NCI-H2107 (cell line): ENCODE measurements around the gene NGLY1.

Source experiments
- DNase-seq: peaks from one replicate; lab custom pipeline; 2025; lab: John Stamatoyannopoulos, UW

NGLY1 gene

GRCh38 chr3:25783661-25784512 lies 644 bp upstream of the NGLY1 start:
- DNase-seq, result no peak

- DNase-seq, result no peak
Measured at GRCh38 chr3:25782636-25782937, 656 bp downstream of the NGLY1 start.

DNA sequence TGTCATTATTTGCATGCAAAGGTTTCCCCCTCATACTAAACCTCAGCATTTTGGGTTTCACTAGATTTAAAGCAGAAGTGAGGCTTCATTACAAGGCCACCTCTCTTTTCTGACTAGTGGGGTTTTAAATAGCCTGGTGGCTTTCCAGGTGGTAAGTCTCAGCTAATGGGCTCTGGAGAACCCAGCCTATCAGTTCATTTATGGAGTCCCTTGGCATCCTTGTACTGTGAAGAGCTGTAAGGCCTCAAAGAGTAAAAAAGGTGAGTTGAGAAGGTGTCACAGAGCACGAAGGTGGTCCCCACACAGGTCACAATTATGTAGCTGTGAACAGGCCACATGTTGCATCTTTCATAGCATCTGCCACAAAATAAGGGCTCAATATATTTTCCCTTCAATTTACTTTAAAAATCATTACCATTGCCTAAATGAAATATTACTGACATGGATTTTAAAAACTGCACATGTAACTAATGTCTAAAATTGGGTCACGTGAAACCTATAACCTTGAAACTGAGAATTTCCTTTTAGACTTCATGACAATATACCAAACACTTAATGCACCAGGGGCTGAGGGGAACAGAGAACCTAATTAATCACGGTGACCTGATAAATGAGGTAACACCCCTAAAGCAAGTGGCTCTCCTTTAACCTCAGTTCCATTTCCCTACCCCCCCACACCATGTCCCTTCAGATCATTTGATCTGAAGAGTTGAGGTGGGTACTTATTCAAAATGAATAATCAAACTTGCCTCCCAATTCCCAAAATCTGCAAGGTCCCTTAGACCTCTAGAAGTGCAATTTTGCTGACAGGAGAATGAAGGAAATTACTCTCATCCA lies 1.3 kb downstream of the NGLY1 start:
- DNase-seq, result no peak

GRCh38 chr3:25781145-25781757 lies 2.0 kb downstream of the NGLY1 start:
- DNase-seq, result no peak

DNA sequence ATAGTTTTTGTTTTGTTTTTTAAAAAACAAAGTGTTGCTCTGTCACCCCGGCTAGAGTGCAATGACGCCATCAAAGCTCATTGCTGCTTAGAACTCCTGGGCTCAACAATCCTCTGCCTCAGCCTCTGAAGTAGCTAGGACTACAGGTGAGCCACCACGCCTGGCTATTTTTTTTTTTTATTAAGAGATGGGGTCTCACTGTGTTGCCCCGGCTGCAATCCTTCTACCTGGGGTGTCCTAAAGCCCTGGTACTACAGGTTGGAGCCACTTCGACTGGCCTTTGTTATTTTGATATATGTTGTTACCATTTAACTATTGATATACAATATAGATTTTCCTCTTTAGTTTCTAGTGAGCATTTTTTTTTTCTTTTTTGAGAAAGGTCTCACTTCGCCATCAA lies 2.6 kb downstream of the NGLY1 start:
- no peak for DNase-seq

GRCh38 chr3:25775936-25776335 lies 7.3 kb downstream of the NGLY1 start:
- no peak for DNase-seq

DNA sequence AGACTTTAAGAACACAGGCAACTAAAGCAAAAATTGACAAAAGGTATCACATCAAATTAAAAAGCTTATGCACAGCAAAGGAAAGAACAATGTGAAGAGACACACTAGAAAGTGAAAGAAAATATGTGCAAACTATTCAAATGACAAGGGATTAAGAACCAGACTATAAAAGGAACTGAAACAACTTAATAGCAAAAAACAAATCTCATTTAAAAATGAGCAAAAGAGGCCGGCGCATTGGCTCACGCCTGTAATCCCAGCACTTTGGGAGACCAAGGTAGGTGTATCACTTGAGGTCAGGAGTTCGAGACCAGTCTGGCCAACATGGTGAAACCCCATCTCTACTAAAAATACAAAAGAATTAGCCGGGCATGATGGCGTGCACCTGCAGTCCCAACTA lies 14.4 kb downstream of the NGLY1 start:
- DNase-seq, result no peak

DNA sequence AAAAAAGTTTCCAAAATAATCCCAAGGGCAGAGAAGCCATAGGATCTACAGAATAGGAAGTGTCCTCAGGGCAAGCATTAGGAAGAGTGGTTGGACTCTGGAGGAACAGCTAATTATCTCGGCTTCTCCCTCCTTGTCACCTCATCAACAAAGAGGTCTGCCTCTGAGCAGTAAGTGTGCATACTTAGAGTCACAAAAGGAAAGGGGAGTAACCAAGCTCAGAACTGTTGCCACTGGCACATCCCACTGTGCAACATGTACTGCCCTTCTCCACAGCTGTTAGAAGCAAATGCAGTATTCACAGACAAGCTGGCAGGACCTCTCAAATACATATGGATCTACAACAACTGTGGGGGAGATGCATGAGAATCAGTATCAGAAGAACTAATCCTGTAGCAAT lies 31.5 kb downstream of the NGLY1 start:
- DNase-seq, result no peak

DNA sequence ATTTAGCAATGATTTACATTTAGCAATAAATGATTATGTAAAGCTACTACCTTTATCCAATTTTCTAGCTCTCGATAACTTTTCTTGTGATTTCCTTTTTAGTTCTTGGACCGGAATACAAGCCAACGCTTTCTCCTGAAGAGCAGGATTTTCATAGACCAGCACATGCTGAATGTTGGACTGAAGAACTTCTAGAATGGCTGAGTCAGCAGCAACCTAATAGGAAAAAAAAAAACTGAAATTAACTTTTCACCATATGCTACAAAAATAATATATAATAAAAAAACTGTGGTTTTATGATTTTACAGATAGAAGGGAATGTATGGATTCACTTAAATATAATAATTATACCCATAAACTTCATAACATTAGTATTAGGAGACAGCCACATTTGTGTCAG lies 32.2 kb downstream of the NGLY1 start:
- DNase-seq, result no peak

- DNase-seq, result no peak
Measured at GRCh38 chr3:25749031-25749581, 34.1 kb downstream of the NGLY1 start.

DNA sequence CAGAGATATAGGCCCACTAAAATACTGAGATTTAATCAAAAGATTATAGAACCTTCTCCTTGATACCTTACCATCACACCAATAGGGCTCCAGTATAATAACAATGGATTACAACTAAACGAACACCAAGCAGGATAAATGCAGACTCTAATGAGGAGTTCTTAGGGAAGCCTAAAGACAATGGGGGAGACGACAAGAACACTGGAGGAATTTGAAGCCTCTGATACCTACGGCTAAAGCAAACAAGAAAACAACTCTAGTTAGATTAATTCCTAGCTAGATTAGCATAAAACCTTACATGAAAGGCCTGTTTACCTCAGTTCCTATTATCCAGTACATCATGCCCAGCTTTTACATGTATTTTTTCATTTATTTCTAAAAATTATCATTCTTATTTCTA lies 35.1 kb downstream of the NGLY1 start:
- no peak for DNase-seq

- DNase-seq, result no peak
Measured at GRCh38 chr3:25747033-25747432, 36.2 kb downstream of the NGLY1 start.

DNA sequence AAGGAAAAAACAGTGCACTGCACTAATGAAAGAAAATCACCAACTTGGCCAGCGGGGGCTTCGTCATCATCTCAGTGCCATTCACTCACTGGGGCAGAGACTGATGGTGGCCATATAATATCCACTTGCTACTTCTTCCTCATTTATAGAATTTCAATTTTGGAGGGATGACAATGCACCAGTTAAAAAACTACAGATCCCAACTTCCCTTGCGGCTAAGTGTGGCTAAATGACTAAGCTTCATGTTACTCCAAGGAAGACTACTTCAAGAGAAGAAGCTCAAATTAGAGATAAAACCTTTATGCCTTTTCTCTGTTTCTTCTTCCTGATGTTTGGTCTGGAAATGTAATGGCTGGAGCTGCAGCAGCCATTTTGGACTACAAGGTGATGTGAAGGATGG lies 38.8 kb downstream of the NGLY1 start:
- no peak for DNase-seq

DNA sequence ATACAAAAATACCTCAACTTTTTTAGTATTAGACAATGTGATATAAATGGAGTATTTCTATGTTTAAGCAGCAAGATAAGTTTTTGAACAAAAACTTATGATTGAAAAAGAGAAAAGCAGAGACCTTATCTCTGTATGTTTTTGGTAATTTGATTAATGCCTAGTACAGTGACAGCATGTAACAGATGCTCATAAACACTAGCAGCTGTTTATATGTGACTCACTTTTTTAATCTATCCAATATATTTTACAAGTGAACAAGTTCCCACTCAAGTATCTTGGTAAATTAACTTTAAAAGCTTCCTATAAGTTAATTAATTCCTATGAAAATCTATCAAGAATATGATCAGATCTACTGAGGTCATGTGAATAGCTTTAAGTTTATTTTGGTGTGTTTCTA lies 55.1 kb downstream of the NGLY1 start:
- DNase-seq, result no peak

- DNase-seq, result no peak
Measured at GRCh38 chr3:25727316-25727715, 55.9 kb downstream of the NGLY1 start.

DNA sequence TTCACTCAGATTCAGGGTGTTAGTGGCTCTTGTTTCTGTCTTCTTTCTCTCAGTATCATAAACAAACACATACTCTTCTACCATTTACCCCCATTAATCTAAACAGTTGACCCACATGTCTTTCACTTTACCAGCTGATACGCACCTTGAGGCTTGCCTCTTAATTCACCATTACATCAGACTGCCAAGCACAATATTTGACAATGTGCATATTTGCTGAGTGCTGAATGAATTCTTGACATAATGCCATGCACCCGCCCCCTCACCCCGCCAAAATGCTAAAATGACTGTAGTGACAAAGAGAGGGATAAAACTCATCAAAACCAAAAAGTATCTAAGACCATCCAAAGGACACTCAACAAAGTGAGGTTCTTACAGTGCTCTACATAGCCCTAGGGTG lies 57.4 kb downstream of the NGLY1 start:
- DNase-seq, result no peak

DNA sequence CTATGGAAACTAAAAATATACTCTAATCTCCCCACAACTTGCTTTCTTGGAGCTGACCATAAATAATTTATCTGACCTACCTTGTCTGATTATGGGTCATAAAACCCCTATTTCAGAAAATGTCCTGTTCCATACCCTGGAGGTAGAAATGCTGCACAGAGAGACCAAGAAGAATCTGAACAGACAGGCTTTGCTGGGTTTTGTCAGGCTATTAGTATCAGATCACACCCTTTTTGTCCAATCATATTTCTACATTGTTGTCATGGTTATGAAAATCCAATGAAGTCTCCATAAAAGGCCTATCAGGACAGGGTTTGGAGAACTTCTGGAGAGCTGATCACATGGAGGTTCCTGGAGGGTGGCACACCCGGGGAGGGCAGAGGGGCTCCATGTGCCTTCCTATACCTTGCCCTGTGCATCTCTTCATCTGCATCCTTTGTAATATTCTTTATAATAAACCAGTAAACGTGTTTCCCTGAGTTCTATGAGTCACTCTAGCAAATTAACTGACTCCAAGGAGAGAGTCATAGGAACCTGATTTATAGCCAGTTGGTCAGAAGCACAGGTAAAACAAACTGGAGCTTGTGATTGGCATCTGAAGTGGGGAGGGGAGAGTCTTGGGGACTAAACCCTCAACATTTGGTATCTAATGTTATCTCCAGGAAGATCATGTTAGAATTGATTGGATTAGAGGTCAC lies 58.1 kb downstream of the NGLY1 start:
- no peak for DNase-seq

- DNase-seq, result no peak
Measured at GRCh38 chr3:25723802-25724201, 59.4 kb downstream of the NGLY1 start.

DNA sequence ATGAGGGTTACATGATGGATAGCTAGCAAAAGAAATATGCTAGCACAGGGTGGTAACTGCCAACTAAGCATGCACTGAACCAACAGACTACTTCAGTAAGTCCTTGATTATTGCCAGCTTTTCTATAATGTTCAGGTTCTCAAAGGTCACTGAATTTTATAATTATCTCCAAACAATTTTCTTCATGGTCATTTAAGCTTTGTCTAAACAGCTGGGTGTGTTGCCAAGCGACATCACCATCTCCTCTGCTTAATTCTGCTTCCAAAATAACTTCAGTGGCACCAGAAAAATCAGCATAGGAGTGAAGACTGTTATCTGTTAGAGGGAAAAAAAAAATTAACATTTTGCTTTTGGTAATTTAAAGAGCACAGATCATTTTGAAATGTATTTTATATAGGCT lies 63.9 kb downstream of the NGLY1 start:
- DNase-seq, result no peak

DNA sequence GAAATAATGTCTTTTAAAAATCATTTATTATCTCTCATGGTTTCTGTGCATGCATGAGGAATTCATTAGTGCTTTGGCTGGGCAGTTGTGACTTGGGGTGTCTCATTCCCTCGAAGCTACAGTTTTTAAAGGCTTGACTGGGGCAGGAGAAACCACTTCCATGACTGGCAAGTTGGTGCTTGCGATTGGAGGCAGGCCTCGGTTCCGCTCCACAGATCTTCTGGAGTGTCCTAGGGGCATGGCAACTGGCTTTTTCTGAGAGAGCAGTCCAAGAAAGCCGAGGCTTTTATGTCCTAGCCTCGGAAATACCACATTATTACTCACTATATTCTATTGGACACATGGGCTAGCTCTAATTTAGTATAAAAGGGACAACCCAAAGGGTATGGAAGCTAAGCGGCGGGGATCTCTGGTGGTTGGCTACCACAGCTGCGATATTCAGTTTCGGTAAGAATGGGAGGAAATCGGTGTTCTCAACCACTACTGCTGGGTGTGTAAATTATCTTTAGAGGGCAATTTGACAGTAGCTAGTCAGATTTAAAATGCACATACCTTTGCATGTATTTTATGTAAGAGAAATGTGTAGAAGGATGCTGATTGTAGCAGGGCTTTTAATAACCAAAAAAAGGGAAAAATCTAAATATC lies 69.8 kb downstream of the NGLY1 start:
- DNase-seq, result no peak

- no peak for DNase-seq
Measured at GRCh38 chr3:25711090-25711489, 72.2 kb downstream of the NGLY1 start.

DNA sequence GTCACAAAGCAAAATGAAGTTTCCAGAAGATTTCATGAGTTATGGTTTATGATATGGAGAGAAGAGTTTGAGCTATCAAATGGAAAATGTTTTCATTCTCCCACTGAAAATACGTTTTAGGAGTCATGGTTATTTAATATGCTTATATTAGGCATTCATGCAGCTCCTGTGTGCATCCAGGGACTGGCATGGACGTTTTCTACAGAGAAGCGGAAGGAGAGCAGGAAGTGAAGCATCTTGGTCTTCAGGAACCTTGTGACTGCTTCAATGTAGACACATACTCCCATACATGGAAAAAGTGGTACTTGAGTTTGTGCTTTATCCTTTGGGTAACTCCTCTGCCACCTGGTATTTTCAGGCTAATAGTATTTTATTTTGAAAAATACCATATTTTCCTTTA lies 75.2 kb downstream of the NGLY1 start:
- DNase-seq, result no peak
